DOHH2 (cell line): ENCODE results near the gene SH2D7.

Source experiments
- H3F3A ChIP-seq: fragments of 200-600 bp; sonication (generic), shearing (Covaris generic); 2 replicates; pipeline ENCODE4 v1.6.0; 2016; ENCODE audit warnings: antibody characterized with exemption, mild to moderate bottlenecking; ENCODE audit not compliant: control insufficient read depth, insufficient read depth
- H3K27ac ChIP-seq: fragments of 200-600 bp; sonication (generic); 2 replicates; pipeline ENCODE4 v1.5.1; 2014; ENCODE audit warnings: low read depth, mild to moderate bottlenecking, low read length, moderate library complexity
- H3K27me3 ChIP-seq: fragments of 200-600 bp; sonication (generic); 2 replicates; pipeline ENCODE4 v1.6.1; 2014; ENCODE audit warnings: mild to moderate bottlenecking, low read length, mixed read lengths; ENCODE audit not compliant: control insufficient read depth
- H3K36me3 ChIP-seq: fragments of 200-600 bp; sonication (generic); 2 replicates; pipeline ENCODE4 v1.6.1; 2014; ENCODE audit warnings: mild to moderate bottlenecking, low read length, moderate library complexity, mixed read lengths; ENCODE audit not compliant: control insufficient read depth
- H3K4me1 ChIP-seq: fragments of 200-600 bp; sonication (generic); 2 replicates; pipeline ENCODE4 v1.6.1; 2014; ENCODE audit warnings: mild to moderate bottlenecking, low read length, mixed read lengths; ENCODE audit not compliant: control insufficient read depth
- H3K4me2 ChIP-seq: fragments of 200-600 bp; sonication (generic); 2 replicates; pipeline ENCODE4 v1.6.0; 2014; ENCODE audit warnings: mild to moderate bottlenecking, low read length, moderate library complexity
- H3K4me3 ChIP-seq: fragments of 200-600 bp; sonication (generic); 2 replicates; pipeline ENCODE4 v1.5.1; 2014; ENCODE audit warnings: mild to moderate bottlenecking, low read length, mixed read lengths
- H3K79me2 ChIP-seq: fragments of 200-600 bp; sonication (generic); 2 replicates; pipeline ENCODE4 v1.6.1; 2014; ENCODE audit warnings: mild to moderate bottlenecking, low read length, mixed read lengths; ENCODE audit not compliant: control insufficient read depth
- H3K9me2 ChIP-seq: fragments of 200-600 bp; sonication (generic); replicated peaks from 2 replicates; pipeline ENCODE4 v1.6.1; 2014; ENCODE audit warnings: mild to moderate bottlenecking, low read length, mixed read lengths; ENCODE audit not compliant: control insufficient read depth
- H3K9me3 ChIP-seq: fragments of 200-600 bp; sonication (generic); 2 replicates; pipeline ENCODE4 v1.6.1; 2014; ENCODE audit warnings: antibody characterized with exemption, low read length, mixed read lengths; ENCODE audit not compliant: control insufficient read depth, insufficient read depth
- H4K20me1 ChIP-seq: fragments of 200-600 bp; sonication (generic); 2 replicates; pipeline ENCODE4 v1.6.0; 2014; ENCODE audit warnings: low read depth, mild to moderate bottlenecking, antibody characterized with exemption, low read length, moderate library complexity; ENCODE audit not compliant: control insufficient read depth, insufficient read depth
- CTCF ChIP-seq: fragments of 200-600 bp; sonication (generic); IDR thresholded peaks from one replicate; pipeline ENCODE4 v1.5.1; 2014; ENCODE audit warnings: antibody characterized with exemption, mild to moderate bottlenecking, low read depth, low read length; ENCODE audit not compliant: poor library complexity, severe bottlenecking
- EZH2phosphoT487 ChIP-seq: fragments of 200-600 bp; sonication (generic); IDR thresholded peaks from 2 replicates; pipeline ENCODE4 v1.6.1; 2017; ENCODE audit warnings: borderline replicate concordance, mild to moderate bottlenecking, antibody characterized with exemption, low read length, moderate library complexity, mixed read lengths

Gene SH2D7

GRCh38 chr15:78085928-78086327, 6.4 kb upstream of the SH2D7 start:
- no peak overlapping the region for H3K4me3 ChIP-seq
- no peak for TF ChIP-seq CTCF
- no peak for TF ChIP-seq EZH2phosphoT487
- H3K36me3 ChIP-seq = no peaks in the 10 kb centered on the region
- peaks cover 6% of the 10 kb centered on the region for H3K4me1 ChIP-seq
- H3K79me2 ChIP-seq = no peaks in the 10 kb centered on the region
- H3F3A ChIP-seq = no peaks in the 10 kb centered on the region
- H3K27me3 ChIP-seq = peaks cover 5% of the 10 kb centered on the region; the same call in 1 of the 2 replicates
- H3K4me2 ChIP-seq = no peak overlapping the region
- H4K20me1 ChIP-seq = no peaks in the 10 kb centered on the region
- no peaks in the 10 kb centered on the region for H3K9me3 ChIP-seq
- H3K27ac ChIP-seq = no peak overlapping the region
- no peaks in the 10 kb centered on the region for H3K9me2 ChIP-seq

DNA sequence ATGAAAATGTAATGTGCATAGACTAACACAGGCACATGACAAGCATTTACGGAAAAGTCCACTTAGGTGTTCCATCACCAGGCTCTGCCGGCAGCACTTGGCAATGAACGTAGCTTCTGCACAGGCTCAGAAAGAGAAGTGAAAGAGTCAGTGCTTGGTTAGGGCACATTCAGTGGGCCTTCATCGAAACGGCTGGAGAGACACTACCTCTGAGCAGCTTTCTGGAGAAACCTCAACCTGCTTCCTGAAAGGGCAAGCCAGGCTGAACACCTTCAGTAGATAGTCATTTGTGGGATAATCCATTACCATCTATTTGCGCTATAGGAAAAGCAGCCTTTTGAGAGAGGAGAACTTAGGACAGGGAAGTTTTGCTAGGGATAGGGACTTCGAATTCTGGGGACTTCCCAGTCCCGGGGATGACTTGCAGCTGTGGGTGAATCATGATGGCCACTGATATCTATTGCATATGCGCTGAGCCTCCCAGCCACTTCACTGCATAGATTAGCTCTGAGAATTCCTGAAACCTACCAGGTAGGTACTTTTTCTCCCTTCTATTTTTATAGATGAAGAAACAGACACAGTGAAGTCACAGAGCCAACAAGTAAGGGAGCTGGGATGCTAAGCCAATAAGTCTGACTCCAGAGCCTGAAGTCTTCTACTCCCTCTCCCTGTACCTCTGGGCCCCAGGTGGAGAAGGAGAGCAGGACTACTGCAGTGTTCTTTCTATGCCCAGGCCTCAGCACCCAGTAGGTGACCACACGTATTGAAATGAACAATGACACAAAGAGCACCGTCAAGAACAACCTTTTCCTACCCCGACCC, 4.2 kb upstream of the SH2D7 start:
- Histone ChIP-seq H3K4me1 (peaks cover 6% of the 10 kb centered on the region), H3K27me3 (peaks cover 10% of the 10 kb centered on the region; the same call in 1 of the 2 replicates), H3K36me3 (no peaks in the 10 kb centered on the region), H3K4me2 (no peak overlapping the region), H3K9me2 (no peaks in the 10 kb centered on the region), H3K27ac (no peak overlapping the region), H4K20me1 (no peaks in the 10 kb centered on the region), H3K4me3 (no peak overlapping the region), H3F3A (no peaks in the 10 kb centered on the region), H3K9me3 (no peaks in the 10 kb centered on the region), H3K79me2 (no peaks in the 10 kb centered on the region)
- TF ChIP-seq CTCF (no peak), EZH2phosphoT487 (no peak)

DNA sequence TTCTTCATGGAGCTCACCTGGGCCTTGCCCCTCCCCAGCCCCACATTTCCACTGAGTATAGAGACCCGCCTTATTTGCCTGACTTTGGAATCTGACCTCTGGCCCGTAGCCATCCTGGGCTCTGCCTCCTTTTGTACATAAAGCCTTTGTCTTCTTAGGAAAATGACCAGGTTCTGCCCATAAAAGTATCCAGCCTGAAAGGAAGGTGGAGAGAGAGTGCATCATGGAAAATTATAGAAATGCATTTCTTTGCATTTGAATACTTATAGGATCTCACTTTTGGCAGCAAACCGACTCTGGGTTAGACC, 3.6 kb upstream of the SH2D7 start:
- H3K79me2 ChIP-seq = no peaks in the 10 kb centered on the region
- H3K4me3 ChIP-seq = no peak overlapping the region
- no peaks in the 10 kb centered on the region for H3K36me3 ChIP-seq
- no peak overlapping the region for H3K4me2 ChIP-seq
- 0 out of 2 replicates have a peak, but pooled peaks cover 2% of the 10 kb centered on the region for H4K20me1 ChIP-seq
- no peaks in the 10 kb centered on the region for H3K9me2 ChIP-seq
- peaks cover 6% of the 10 kb centered on the region for H3K4me1 ChIP-seq
- H3K27ac ChIP-seq = no peak overlapping the region
- H3K27me3 ChIP-seq = peaks cover 16% of the 10 kb centered on the region; the same call in 1 of the 2 replicates
- TF ChIP-seq EZH2phosphoT487 (no peak), CTCF (no peak)
- no peaks in the 10 kb centered on the region for H3K9me3 ChIP-seq
- no peaks in the 10 kb centered on the region for H3F3A ChIP-seq
